ENCODE data around the gene PICK1.
"Not testable (repeated sequence)": the region's sequence is repeated elsewhere in the genome, so short reads cannot be mapped to it uniquely, and the experiment has no call there.

The PICK1 gene

DNA sequence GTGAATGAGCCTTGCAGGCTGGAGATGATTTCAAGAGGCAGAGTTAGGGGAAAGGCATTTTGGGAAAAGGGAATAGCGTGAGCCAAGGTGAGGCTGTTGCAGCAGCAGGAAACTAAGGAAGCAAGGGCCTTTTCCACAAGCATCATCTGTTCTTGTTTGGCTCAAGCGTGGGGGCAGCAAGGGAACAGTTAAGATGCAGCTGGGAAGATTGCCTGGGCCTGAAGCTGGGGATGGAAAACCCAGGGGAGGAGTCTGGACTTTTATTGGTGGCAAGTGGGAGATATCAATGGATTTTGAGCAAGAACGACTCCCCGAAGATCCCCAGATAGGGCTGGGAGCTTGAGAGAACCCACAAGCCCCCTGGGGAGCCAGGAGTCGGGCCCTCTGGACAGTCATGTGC, 27.3 kb upstream of the PICK1 start:
- peak in 4 of 10 donors; percentile 46 to 83 (median 80) for DNase-seq
- intact Hi-C loops (cut with DNase I): loop anchor here (5.0 kb wide), 1 partner anchor 48 kb away; the partner anchor contains the start of gene SOX10

- DNase-seq: peak in 4 of 10 donors; percentile 22 to 78 (median 61)
- intact Hi-C loops (cut with DNase I): loop anchor here (5.0 kb wide), 1 partner anchor 48 kb away; the partner anchor contains the start of gene SOX10
These were observed 26.7 kb upstream of the PICK1 start for GRCh38 chr22:38030311-38031133.

- intact Hi-C loops (cut with DNase I): loop anchor here (5.0 kb wide), 1 partner anchor 49 kb away; the partner anchor contains the start of gene SOX10
These were observed 25.7 kb upstream of the PICK1 start for GRCh38 chr22:38031491-38031890.

DNA sequence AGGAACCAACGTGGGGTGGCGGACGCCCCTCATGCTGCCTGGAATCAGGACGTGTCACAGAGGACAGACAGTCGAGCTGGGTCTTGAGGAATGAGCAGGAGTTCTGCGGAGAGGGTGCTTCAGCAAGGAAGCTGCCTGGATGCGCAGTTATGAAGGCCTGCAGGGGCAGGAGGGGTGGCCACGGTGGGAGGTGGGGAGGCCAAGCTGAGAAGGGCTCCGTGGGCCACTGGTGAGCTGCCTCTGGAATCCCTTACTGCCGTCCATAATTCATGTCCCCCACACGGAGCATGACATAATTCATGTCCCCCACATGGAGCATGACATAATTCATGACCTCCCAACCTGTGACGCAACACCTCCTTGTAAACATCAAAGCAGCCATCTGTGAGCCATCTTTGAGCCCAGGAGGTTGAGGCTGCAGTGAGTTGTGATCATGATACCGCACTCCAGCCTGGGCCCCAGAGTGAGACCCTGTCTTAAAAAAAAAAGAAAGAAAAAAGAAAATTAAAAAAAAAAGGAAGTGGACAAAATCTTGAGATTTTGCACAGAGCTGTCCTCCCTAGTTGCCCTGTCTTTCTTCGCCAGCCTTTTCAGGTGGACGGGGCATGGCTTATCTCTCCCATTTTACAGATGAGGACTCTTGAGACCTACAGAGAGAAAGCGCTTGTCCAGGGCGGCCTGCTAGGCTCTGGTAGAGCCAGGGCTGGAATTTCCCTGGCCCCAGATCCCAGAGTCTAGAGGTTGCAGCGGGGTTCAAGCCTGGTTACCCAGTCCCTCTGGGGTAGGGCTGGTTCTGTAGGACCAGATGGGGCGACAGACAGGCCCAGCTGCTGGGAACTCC, 24.3 kb upstream of the PICK1 start:
- DNase-seq: peak in 4 of 10 donors; percentile 60 to 76 (median 70)
- intact Hi-C loops (cut with DNase I): loop anchor here (5.0 kb wide), 1 partner anchor 51 kb away; the partner anchor contains the start of gene SOX10

More at GRCh38 chr22:38031491-38031890, 25.7 kb upstream of the PICK1 start:
- peak in 3 of 10 donors; percentile 57 to 85 (median 63) for DNase-seq

- DNase-seq: peak in 9 of 10 donors; percentile 83 to 98 (median 88)
- intact Hi-C loops (cut with DNase I): loop anchor here (5.0 kb wide), 1 partner anchor 51 kb away; the partner anchor contains the start of gene SOX10
These were observed 23.5 kb upstream of the PICK1 start for GRCh38 chr22:38033522-38034277.

GRCh38 chr22:38034278-38034882, 22.8 kb upstream of the PICK1 start:
- intact Hi-C loops (cut with DNase I): loop anchor here (5.0 kb wide), 1 partner anchor 52 kb away; the partner anchor contains the start of gene SOX10
- DNase-seq: peak; percentile 73 to 98 (median 85)

DNA sequence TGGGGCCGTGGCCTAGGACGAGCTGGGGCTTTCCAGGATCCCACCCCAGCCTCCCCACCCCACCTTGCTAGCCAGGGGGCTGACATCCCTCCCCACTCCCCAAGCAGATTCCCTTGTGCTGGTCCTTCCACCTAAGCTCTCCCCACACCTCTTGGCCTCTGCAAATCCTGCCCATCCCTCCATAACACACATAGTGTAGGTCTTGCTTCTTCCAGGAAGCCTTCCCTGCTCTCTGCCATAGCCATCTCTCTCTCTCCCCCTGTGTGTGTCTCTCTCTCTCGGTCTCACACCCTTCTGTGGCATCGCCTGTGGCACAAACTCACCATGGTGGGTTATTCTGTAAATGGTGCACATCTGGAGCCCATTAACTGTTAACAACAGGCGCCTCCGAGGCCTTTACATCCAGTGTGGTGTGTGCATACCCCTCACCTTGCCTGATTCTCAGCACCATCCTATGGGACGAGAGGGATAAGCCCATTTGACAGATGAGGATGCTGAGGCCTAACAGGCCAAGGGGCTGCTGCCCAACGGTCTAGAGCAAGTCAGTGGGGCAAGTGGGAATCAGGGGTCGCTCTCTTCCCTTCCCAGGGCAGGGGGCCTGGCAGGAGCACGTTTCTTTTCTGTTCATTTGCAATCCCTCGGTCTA, 22.2 kb upstream of the PICK1 start:
- DNase-seq: peak in 1 of 10 donors; percentile 49
- intact Hi-C loops (cut with DNase I): loop anchor here (5.0 kb wide), 1 partner anchor 53 kb away; the partner anchor contains the start of gene SOX10

GRCh38 chr22:38035530-38035885, 21.7 kb upstream of the PICK1 start:
- peak in 2 of 10 donors; percentile 41 to 81 for DNase-seq
- intact Hi-C loops (cut with DNase I): no loop called here

DNA sequence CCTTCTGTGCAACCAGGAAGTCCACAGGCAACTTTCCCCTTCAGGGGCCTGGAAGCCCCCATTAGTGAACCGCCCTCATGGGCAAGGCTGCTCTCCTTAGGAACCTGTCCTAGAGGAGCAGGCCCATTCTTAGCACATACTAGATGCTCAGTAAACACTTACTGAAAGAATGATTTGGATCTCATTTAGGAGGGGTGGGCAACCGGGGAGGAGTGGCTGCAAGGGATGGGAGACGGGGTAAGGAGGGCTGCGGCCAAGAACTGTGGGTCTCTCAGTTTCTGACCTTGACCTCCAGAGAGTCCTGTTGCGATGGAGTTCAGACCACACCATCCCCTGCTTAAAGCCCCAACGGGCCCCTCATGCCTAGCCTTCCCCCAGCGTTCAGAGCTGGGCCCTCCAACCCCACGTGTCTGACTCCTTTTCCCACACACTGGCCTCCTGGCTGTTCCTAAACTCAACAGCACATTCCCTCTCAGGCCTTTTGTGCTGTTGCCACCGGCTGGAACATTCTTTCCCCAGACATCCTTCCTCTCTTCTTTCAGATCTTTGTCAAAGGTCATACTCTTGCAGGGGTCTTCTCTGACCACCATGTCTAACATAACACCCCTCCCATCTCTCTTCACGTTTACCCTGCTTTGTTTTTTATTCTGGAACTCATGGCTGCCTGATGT, 20.7 kb upstream of the PICK1 start:
- intact Hi-C loops (cut with DNase I): no loop called here
- peak in 2 of 10 donors; percentile 43 to 63 for DNase-seq

DNA sequence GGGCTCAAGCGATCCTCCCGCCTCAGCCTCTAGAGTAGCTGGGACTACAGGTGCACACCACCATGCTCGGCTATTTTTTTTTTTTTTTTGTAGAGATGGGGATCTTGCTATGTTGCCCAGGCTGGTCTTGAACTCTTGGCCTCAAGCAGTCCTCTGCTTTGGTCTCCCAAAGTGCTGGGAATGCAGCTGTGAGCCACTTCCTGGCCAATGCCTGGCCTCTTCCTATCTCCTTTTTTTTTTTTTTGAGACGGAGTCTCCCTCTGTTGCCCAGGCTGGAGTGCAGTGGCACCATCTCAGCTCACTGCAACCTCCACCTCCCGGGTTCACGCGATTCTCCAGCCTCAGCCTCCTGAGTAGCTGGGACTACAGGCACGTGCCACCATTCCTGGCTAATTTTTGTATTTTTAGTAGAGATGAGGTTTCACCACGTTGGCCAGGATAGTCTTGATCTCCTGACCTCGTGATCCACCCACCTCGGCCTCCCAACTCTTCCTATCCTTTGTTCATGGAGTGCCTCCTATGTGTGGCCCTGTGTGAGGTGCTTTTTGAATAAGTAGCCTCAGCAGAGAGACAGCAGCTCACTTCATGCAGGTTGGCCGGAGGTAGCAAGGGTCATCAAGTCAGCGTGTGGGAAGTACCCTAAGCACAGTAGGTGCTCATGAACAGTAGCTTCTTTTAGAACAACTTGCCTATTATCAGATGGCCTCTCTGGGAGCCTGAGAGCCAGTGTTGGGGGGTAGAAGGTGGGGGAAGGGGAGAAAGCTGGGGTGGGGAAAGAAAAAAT, 19.6 kb upstream of the PICK1 start:
- intact Hi-C loops (cut with DNase I): not testable (repeated sequence)
- DNase-seq: peak in 2 of 10 donors; percentile 35 to 76

- intact Hi-C loops (cut with DNase I): no loop called here
- peak in 7 of 10 donors; percentile 63 to 96 (median 77) for DNase-seq
These were observed 18.8 kb upstream of the PICK1 start for GRCh38 chr22:38038426-38038825.

GRCh38 chr22:38038890-38039812, 18.1 kb upstream of the PICK1 start:
- peak in 3 of 10 donors; percentile 64 to 91 (median 83) for DNase-seq
- intact Hi-C loops (cut with DNase I): no loop called here

- intact Hi-C loops (cut with DNase I): no loop called here
- peak in 1 of 10 donors; percentile 87 for DNase-seq
These were observed 16.0 kb upstream of the PICK1 start for GRCh38 chr22:38040953-38041759.

DNA sequence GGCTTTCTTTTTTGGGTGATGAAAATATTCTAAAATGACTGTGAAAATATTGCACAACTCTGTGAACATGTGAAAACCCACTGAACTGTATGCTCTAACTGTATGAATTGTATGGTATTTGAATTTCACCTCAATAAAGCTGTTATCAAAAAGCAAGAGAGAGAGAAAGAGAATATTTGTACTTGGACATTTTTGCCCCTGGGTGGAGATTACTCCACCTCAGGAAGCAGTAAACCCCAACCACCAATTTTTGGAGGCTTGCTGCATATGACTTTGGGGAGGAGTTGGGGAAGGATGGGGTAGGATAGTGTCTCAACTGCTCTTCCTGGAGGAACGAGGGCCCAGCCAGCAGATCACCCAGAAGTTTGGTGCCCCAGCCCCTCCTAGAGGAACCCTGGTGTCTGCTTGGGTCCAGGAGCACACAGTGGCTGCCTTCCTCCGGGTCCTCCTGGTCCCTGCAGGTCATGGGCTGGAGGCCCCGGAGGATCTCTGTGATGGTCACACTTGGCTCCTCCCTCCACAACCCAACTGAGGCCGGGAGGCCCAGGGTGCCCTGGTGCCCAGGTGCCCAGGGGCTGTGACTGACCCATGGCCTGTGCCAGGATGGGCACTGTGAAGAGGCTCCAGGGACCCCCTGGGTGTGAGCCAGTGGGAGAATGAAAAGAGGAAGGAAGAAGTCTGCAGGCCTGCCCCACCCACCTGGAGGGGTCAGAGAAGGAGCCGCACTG, 15.3 kb upstream of the PICK1 start:
- peak in 1 of 10 donors; percentile 83 for DNase-seq
- intact Hi-C loops (cut with DNase I): no loop called here

DNA sequence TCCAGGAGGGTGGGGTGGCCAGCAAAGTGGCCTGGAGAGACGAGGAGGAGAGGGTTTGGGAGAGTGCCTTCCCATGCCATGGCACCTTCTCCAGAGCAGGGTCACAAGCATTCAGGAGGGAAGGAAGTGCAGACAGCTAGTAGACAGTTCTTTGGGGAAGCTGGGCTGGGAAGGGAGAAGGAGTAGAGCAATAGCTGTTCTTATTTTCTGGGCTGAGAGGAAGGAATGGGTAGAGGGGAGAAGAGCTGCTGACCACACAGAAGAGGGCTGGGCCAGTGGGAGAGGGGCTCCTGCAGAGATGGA, 14.8 kb upstream of the PICK1 start:
- no peak for DNase-seq
- intact Hi-C loops (cut with DNase I): no loop called here
